Keratinocyte (primary cell): ENCODE measurements around the gene LCTL.

Source experiments
- CTCF ChIP-seq, 3 experiments: IDR thresholded peaks in 1 of 3; conservative IDR thresholded peaks in 1 of 3; optimal IDR thresholded peaks in 1 of 3; 2 replicates in 2 of 3; 3 replicates in 1 of 3; pipeline versions ENCODE3 to v1.5.1; 2011; ENCODE audit warnings: low read length in 3 of 3, mild to moderate bottlenecking in 3 of 3, moderate library complexity in 2 of 3, control low read depth in 1 of 3, inconsistent platforms in 1 of 3; ENCODE audit not compliant: insufficient read depth in 2 of 3; ENCODE audit errors: extremely low read depth in 1 of 3
- EZH2 ChIP-seq: IDR thresholded peaks from one replicate; pipeline ENCODE4 v1.6.1; 2012; ENCODE audit warnings: inconsistent platforms, mild to moderate bottlenecking, low read length, moderate library complexity

GRCh38 chr15:66504563-66505429, 61.0 kb downstream of the LCTL start, which contains the start of the genes RPL4 and ZWILCH:
- TF ChIP-seq CTCF (optimal IDR thresholded peaks at IDR 0.05 in 1 of 3, IDR thresholded peaks at IDR 0.05 in 1 of 3, conservative IDR thresholded peaks at IDR 0.05 in 1 of 3; ENCODE audit: extremely low read depth in 1 of 3, insufficient read depth in 2 of 3, low read length in 3 of 3) (no peak), EZH2 (no peak)
